Measurements from ENCODE around the gene CDC42EP2.

CDC42EP2 gene

GRCh38 chr11:65297026-65297672 is 17.5 kb upstream of the CDC42EP2 start:
- H3K9ac ChIP-seq (ENCODE audit: insufficient read length, low read depth), result no peak overlapping the region
- peaks cover 81% of the 10 kb centered on the region for H3K36me3 ChIP-seq (ENCODE audit: insufficient read depth, insufficient read length, low read length)
- no peaks in the 10 kb centered on the region for H3K9me3 ChIP-seq (ENCODE audit: insufficient read depth, low read length)
- H3K27me3 ChIP-seq (ENCODE audit: insufficient read depth, insufficient read length), result no peaks in the 10 kb centered on the region
- no peak overlapping the region for H3K4me3 ChIP-seq (ENCODE audit: insufficient read length, low read depth)
- DNase-seq (ENCODE audit: low read depth, low spot score), result no peak
- peaks cover 15% of the 10 kb centered on the region for H3K4me1 ChIP-seq (ENCODE audit: insufficient read depth, insufficient read length)
- TF ChIP-seq SUZ12 (IDR thresholded peaks at IDR 0.05; ENCODE audit: extremely low read depth, insufficient read depth, insufficient read length), result no peak
- no peak for TF ChIP-seq YY1 (IDR thresholded peaks at IDR 0.05; ENCODE audit: insufficient read depth, insufficient read length)
- TF ChIP-seq ZNF274 (IDR thresholded peaks at IDR 0.05; ENCODE audit: low read depth, low read length), result no peak

- Histone ChIP-seq H3K27me3 (ENCODE audit: insufficient read depth, insufficient read length) (no peaks in the 10 kb centered on the region), H3K36me3 (ENCODE audit: insufficient read depth, insufficient read length, low read length) (peaks cover 80% of the 10 kb centered on the region)
These were observed 16.5 kb upstream of the CDC42EP2 start for GRCh38 chr11:65298131-65298535.

GRCh38 chr11:65298655-65299179 is 15.9 kb upstream of the CDC42EP2 start:
- TF ChIP-seq SUZ12 (IDR thresholded peaks at IDR 0.05; ENCODE audit: extremely low read depth, insufficient read depth, insufficient read length) (no peak), YY1 (IDR thresholded peaks at IDR 0.05; ENCODE audit: insufficient read depth, insufficient read length) (no peak)
- H3K36me3 ChIP-seq (ENCODE audit: insufficient read depth, insufficient read length, low read length), result peaks cover 80% of the 10 kb centered on the region
- H3K9ac ChIP-seq (ENCODE audit: insufficient read length, low read depth), result no peak overlapping the region
- H3K27me3 ChIP-seq (ENCODE audit: insufficient read depth, insufficient read length), result no peaks in the 10 kb centered on the region
- no peaks in the 10 kb centered on the region for H3K9me3 ChIP-seq (ENCODE audit: insufficient read depth, low read length)
- H3K4me3 ChIP-seq (ENCODE audit: insufficient read length, low read depth), result no peak overlapping the region
- peaks cover 15% of the 10 kb centered on the region for H3K4me1 ChIP-seq (ENCODE audit: insufficient read depth, insufficient read length)
- no peak for DNase-seq (ENCODE audit: low read depth, low spot score)

More at GRCh38 chr11:65298131-65298535, 16.5 kb upstream of the CDC42EP2 start:
- no peak for DNase-seq (ENCODE audit: low read depth, low spot score)
- Histone ChIP-seq H3K4me1 (ENCODE audit: insufficient read depth, insufficient read length) (peaks cover 16% of the 10 kb centered on the region), H3K9ac (ENCODE audit: insufficient read length, low read depth) (no peak overlapping the region), H3K4me3 (ENCODE audit: insufficient read length, low read depth) (no peak overlapping the region), H3K9me3 (ENCODE audit: insufficient read depth, low read length) (no peaks in the 10 kb centered on the region)
- TF ChIP-seq ZNF274 (IDR thresholded peaks at IDR 0.05; ENCODE audit: low read depth, low read length) (no peak), SUZ12 (IDR thresholded peaks at IDR 0.05; ENCODE audit: extremely low read depth, insufficient read depth, insufficient read length) (no peak), YY1 (IDR thresholded peaks at IDR 0.05; ENCODE audit: insufficient read depth, insufficient read length) (no peak)

GRCh38 chr11:65300621-65301275 is 13.9 kb upstream of the CDC42EP2 start:
- Histone ChIP-seq H3K4me1 (ENCODE audit: insufficient read depth, insufficient read length) (peaks cover 15% of the 10 kb centered on the region), H3K4me3 (ENCODE audit: insufficient read length, low read depth) (no peak overlapping the region), H3K36me3 (ENCODE audit: insufficient read depth, insufficient read length, low read length) (peaks cover 79% of the 10 kb centered on the region), H3K27me3 (ENCODE audit: insufficient read depth, insufficient read length) (no peaks in the 10 kb centered on the region), H3K9ac (ENCODE audit: insufficient read length, low read depth) (no peak overlapping the region), H3K9me3 (ENCODE audit: insufficient read depth, low read length) (no peaks in the 10 kb centered on the region)
- TF ChIP-seq SUZ12 (IDR thresholded peaks at IDR 0.05; ENCODE audit: extremely low read depth, insufficient read depth, insufficient read length) (no peak), YY1 (IDR thresholded peaks at IDR 0.05; ENCODE audit: insufficient read depth, insufficient read length) (no peak), ZNF274 (IDR thresholded peaks at IDR 0.05; ENCODE audit: low read depth, low read length) (no peak)
- DNase-seq (ENCODE audit: low read depth, low spot score), result no peak

- peak overlapping the region; percentile 50 for H3K9ac ChIP-seq (ENCODE audit: insufficient read length, low read depth)
- peaks cover 15% of the 10 kb centered on the region for H3K4me1 ChIP-seq (ENCODE audit: insufficient read depth, insufficient read length)
- no peak for DNase-seq (ENCODE audit: low read depth, low spot score)
- no peaks in the 10 kb centered on the region for H3K9me3 ChIP-seq (ENCODE audit: insufficient read depth, low read length)
- H3K27me3 ChIP-seq (ENCODE audit: insufficient read depth, insufficient read length), result no peaks in the 10 kb centered on the region
- peaks cover 70% of the 10 kb centered on the region for H3K36me3 ChIP-seq (ENCODE audit: insufficient read depth, insufficient read length, low read length)
- no peak for TF ChIP-seq YY1 (IDR thresholded peaks at IDR 0.05; ENCODE audit: insufficient read depth, insufficient read length)
- TF ChIP-seq ZNF274 (IDR thresholded peaks at IDR 0.05; ENCODE audit: low read depth, low read length), result no peak
- no peak for TF ChIP-seq SUZ12 (IDR thresholded peaks at IDR 0.05; ENCODE audit: extremely low read depth, insufficient read depth, insufficient read length)
- no peak overlapping the region for H3K4me3 ChIP-seq (ENCODE audit: insufficient read length, low read depth)
These were observed 13.0 kb upstream of the CDC42EP2 start for GRCh38 chr11:65301491-65302329.

GRCh38 chr11:65303555-65303954 is 11.1 kb upstream of the CDC42EP2 start:
- H3K9ac ChIP-seq (ENCODE audit: insufficient read length, low read depth), result no peak overlapping the region
- TF ChIP-seq ZNF274 (IDR thresholded peaks at IDR 0.05; ENCODE audit: low read depth, low read length) (no peak), YY1 (IDR thresholded peaks at IDR 0.05; ENCODE audit: insufficient read depth, insufficient read length) (no peak), SUZ12 (IDR thresholded peaks at IDR 0.05; ENCODE audit: extremely low read depth, insufficient read depth, insufficient read length) (no peak)
- H3K9me3 ChIP-seq (ENCODE audit: insufficient read depth, low read length), result no peaks in the 10 kb centered on the region
- H3K4me3 ChIP-seq (ENCODE audit: insufficient read length, low read depth), result no peak overlapping the region
- H3K36me3 ChIP-seq (ENCODE audit: insufficient read depth, insufficient read length, low read length), result peaks cover 54% of the 10 kb centered on the region
- no peak for DNase-seq (ENCODE audit: low read depth, low spot score)
- H3K4me1 ChIP-seq (ENCODE audit: insufficient read depth, insufficient read length), result peaks cover 21% of the 10 kb centered on the region
- no peaks in the 10 kb centered on the region for H3K27me3 ChIP-seq (ENCODE audit: insufficient read depth, insufficient read length)
